ENCODE results near the gene SUMO3.

Gene SUMO3

GRCh38 chr21:44791993-44792392 is 25.9 kb downstream of the SUMO3 start:
- Histone ChIP-seq H3K36me3 (ENCODE audit: control insufficient read depth, insufficient read depth, low read length) (peaks cover 9% of the 10 kb centered on the region), H3K9me3 (ENCODE audit: control insufficient read depth, insufficient read depth, low read length) (no peaks in the 10 kb centered on the region), H3K4me3 (ENCODE audit: low read length) (no peak overlapping the region), H3K27ac (ENCODE audit: low read length) (no peak overlapping the region), H3K27me3 (ENCODE audit: control insufficient read depth, insufficient read depth, low read length) (no peaks in the 10 kb centered on the region; the same call in 1 of the 2 replicates), H3K4me1 (ENCODE audit: control insufficient read depth, insufficient read depth, low read length) (peaks cover 3% of the 10 kb centered on the region; the same call in 1 of the 2 replicates)
- WGBS (ENCODE audit: insufficient coverage, insufficient read length): no CpG with 5 or more reads among the region's 5 CpGs
- DNase-seq (ENCODE audit: low read depth, low spot score): no peak

GRCh38 chr21:44791246-44791645 is 26.6 kb downstream of the SUMO3 start:
- peaks cover 3% of the 10 kb centered on the region; the same call in 1 of the 2 replicates for H3K4me1 ChIP-seq (ENCODE audit: control insufficient read depth, insufficient read depth, low read length)
- WGBS (ENCODE audit: insufficient coverage, insufficient read length): no CpG with 5 or more reads among the region's 5 CpGs
- H3K27me3 ChIP-seq (ENCODE audit: control insufficient read depth, insufficient read depth, low read length): no peaks in the 10 kb centered on the region; the same call in 1 of the 2 replicates
- DNase-seq (ENCODE audit: low read depth, low spot score): no peak
- H3K36me3 ChIP-seq (ENCODE audit: control insufficient read depth, insufficient read depth, low read length): peaks cover 9% of the 10 kb centered on the region
- H3K4me3 ChIP-seq (ENCODE audit: low read length): no peak overlapping the region
- H3K9me3 ChIP-seq (ENCODE audit: control insufficient read depth, insufficient read depth, low read length): no peaks in the 10 kb centered on the region
- no peak overlapping the region for H3K27ac ChIP-seq (ENCODE audit: low read length)

- H3K9me3 ChIP-seq (ENCODE audit: control insufficient read depth, insufficient read depth, low read length): no peaks in the 10 kb centered on the region
- WGBS (ENCODE audit: insufficient coverage, insufficient read length): no CpG with 5 or more reads among the region's 3 CpGs
Measured at GRCh38 chr21:44790368-44790767, 27.5 kb downstream of the SUMO3 start.

GRCh38 chr21:44789880-44790279 is 28.0 kb downstream of the SUMO3 start:
- no peaks in the 10 kb centered on the region; the same call in 1 of the 2 replicates for H3K27me3 ChIP-seq (ENCODE audit: control insufficient read depth, insufficient read depth, low read length)
- WGBS (ENCODE audit: insufficient coverage, insufficient read length): no CpG with 5 or more reads among the region's 1 CpG
- H3K4me1 ChIP-seq (ENCODE audit: control insufficient read depth, insufficient read depth, low read length): peaks cover 3% of the 10 kb centered on the region; the same call in 1 of the 2 replicates
- DNase-seq (ENCODE audit: low read depth, low spot score): no peak
- no peaks in the 10 kb centered on the region for H3K9me3 ChIP-seq (ENCODE audit: control insufficient read depth, insufficient read depth, low read length)
- H3K36me3 ChIP-seq (ENCODE audit: control insufficient read depth, insufficient read depth, low read length): peaks cover 9% of the 10 kb centered on the region
- no peak overlapping the region for H3K4me3 ChIP-seq (ENCODE audit: low read length)
- no peak overlapping the region for H3K27ac ChIP-seq (ENCODE audit: low read length)

More at GRCh38 chr21:44790368-44790767, 27.5 kb downstream of the SUMO3 start:
- no peak overlapping the region for H3K4me3 ChIP-seq (ENCODE audit: low read length)
- no peak overlapping the region for H3K27ac ChIP-seq (ENCODE audit: low read length)
- H3K4me1 ChIP-seq (ENCODE audit: control insufficient read depth, insufficient read depth, low read length): peaks cover 3% of the 10 kb centered on the region; the same call in 1 of the 2 replicates
- no peak for DNase-seq (ENCODE audit: low read depth, low spot score)
- no peaks in the 10 kb centered on the region; the same call in 1 of the 2 replicates for H3K27me3 ChIP-seq (ENCODE audit: control insufficient read depth, insufficient read depth, low read length)
- H3K36me3 ChIP-seq (ENCODE audit: control insufficient read depth, insufficient read depth, low read length): peaks cover 9% of the 10 kb centered on the region

GRCh38 chr21:44785620-44786335 is 32.1 kb downstream of the SUMO3 start:
- Histone ChIP-seq H3K27ac (ENCODE audit: low read length) (no peak overlapping the region), H3K4me3 (ENCODE audit: low read length) (no peak overlapping the region), H3K9me3 (ENCODE audit: control insufficient read depth, insufficient read depth, low read length) (no peaks in the 10 kb centered on the region), H3K4me1 (ENCODE audit: control insufficient read depth, insufficient read depth, low read length) (no peaks in the 10 kb centered on the region), H3K27me3 (ENCODE audit: control insufficient read depth, insufficient read depth, low read length) (no peaks in the 10 kb centered on the region), H3K36me3 (ENCODE audit: control insufficient read depth, insufficient read depth, low read length) (0 out of 2 replicates have a peak, but pooled peaks cover 3% of the 10 kb centered on the region)
- WGBS (ENCODE audit: insufficient coverage, insufficient read length): no CpG with 5 or more reads among the region's 13 CpGs
- DNase-seq (ENCODE audit: low read depth, low spot score): no peak

GRCh38 chr21:44784810-44785209 is 33.1 kb downstream of the SUMO3 start:
- Histone ChIP-seq H3K4me3 (ENCODE audit: low read length) (no peak overlapping the region), H3K27ac (ENCODE audit: low read length) (no peak overlapping the region), H3K9me3 (ENCODE audit: control insufficient read depth, insufficient read depth, low read length) (no peaks in the 10 kb centered on the region), H3K36me3 (ENCODE audit: control insufficient read depth, insufficient read depth, low read length) (no peaks in the 10 kb centered on the region), H3K27me3 (ENCODE audit: control insufficient read depth, insufficient read depth, low read length) (no peaks in the 10 kb centered on the region), H3K4me1 (ENCODE audit: control insufficient read depth, insufficient read depth, low read length) (no peaks in the 10 kb centered on the region)
- no peak for DNase-seq (ENCODE audit: low read depth, low spot score)
- WGBS (ENCODE audit: insufficient coverage, insufficient read length): no CpG with 5 or more reads among the region's 6 CpGs

- Histone ChIP-seq H3K9me3 (ENCODE audit: control insufficient read depth, insufficient read depth, low read length) (no peaks in the 10 kb centered on the region), H3K4me3 (ENCODE audit: low read length) (no peak overlapping the region), H3K27ac (ENCODE audit: low read length) (no peak overlapping the region), H3K4me1 (ENCODE audit: control insufficient read depth, insufficient read depth, low read length) (no peaks in the 10 kb centered on the region), H3K36me3 (ENCODE audit: control insufficient read depth, insufficient read depth, low read length) (peaks cover 1% of the 10 kb centered on the region; the same call in 1 of the 2 replicates), H3K27me3 (ENCODE audit: control insufficient read depth, insufficient read depth, low read length) (no peaks in the 10 kb centered on the region)
- WGBS (ENCODE audit: insufficient coverage, insufficient read length): no CpG with 5 or more reads among the region's 5 CpGs
- DNase-seq (ENCODE audit: low read depth, low spot score): no peak
Measured at GRCh38 chr21:44783020-44783696, 34.7 kb downstream of the SUMO3 start.

- Histone ChIP-seq H3K4me3 (ENCODE audit: low read length) (no peak overlapping the region), H3K9me3 (ENCODE audit: control insufficient read depth, insufficient read depth, low read length) (no peaks in the 10 kb centered on the region), H3K4me1 (ENCODE audit: control insufficient read depth, insufficient read depth, low read length) (no peaks in the 10 kb centered on the region), H3K27me3 (ENCODE audit: control insufficient read depth, insufficient read depth, low read length) (no peaks in the 10 kb centered on the region), H3K27ac (ENCODE audit: low read length) (no peak overlapping the region), H3K36me3 (ENCODE audit: control insufficient read depth, insufficient read depth, low read length) (peaks cover 3% of the 10 kb centered on the region; the same call in 1 of the 2 replicates)
- no peak for DNase-seq (ENCODE audit: low read depth, low spot score)
- no CpG with 5 or more reads among the region's 16 CpGs for WGBS (ENCODE audit: insufficient coverage, insufficient read length)
Measured at GRCh38 chr21:44780767-44781459, 36.9 kb downstream of the SUMO3 start.

- Histone ChIP-seq H3K27ac (ENCODE audit: low read length) (no peak overlapping the region), H3K36me3 (ENCODE audit: control insufficient read depth, insufficient read depth, low read length) (peaks cover 3% of the 10 kb centered on the region; the same call in 1 of the 2 replicates), H3K4me1 (ENCODE audit: control insufficient read depth, insufficient read depth, low read length) (no peaks in the 10 kb centered on the region), H3K9me3 (ENCODE audit: control insufficient read depth, insufficient read depth, low read length) (no peaks in the 10 kb centered on the region), H3K4me3 (ENCODE audit: low read length) (no peak overlapping the region), H3K27me3 (ENCODE audit: control insufficient read depth, insufficient read depth, low read length) (no peaks in the 10 kb centered on the region)
- no peak for DNase-seq (ENCODE audit: low read depth, low spot score)
- no CpG with 5 or more reads among the region's 7 CpGs for WGBS (ENCODE audit: insufficient coverage, insufficient read length)
Measured at GRCh38 chr21:44780137-44780502, 37.7 kb downstream of the SUMO3 start.

- WGBS (ENCODE audit: insufficient coverage, insufficient read length): no CpG with 5 or more reads among the region's 17 CpGs
- no peak for DNase-seq (ENCODE audit: low read depth, low spot score)
- peaks cover 5% of the 10 kb centered on the region; the same call in 1 of the 2 replicates for H3K36me3 ChIP-seq (ENCODE audit: control insufficient read depth, insufficient read depth, low read length)
- H3K27me3 ChIP-seq (ENCODE audit: control insufficient read depth, insufficient read depth, low read length): no peaks in the 10 kb centered on the region
- H3K9me3 ChIP-seq (ENCODE audit: control insufficient read depth, insufficient read depth, low read length): no peaks in the 10 kb centered on the region
- no peaks in the 10 kb centered on the region for H3K4me1 ChIP-seq (ENCODE audit: control insufficient read depth, insufficient read depth, low read length)
- no peak overlapping the region for H3K4me3 ChIP-seq (ENCODE audit: low read length)
- H3K27ac ChIP-seq (ENCODE audit: low read length): no peak overlapping the region
Measured at GRCh38 chr21:44779417-44780136, 38.3 kb downstream of the SUMO3 start.

All from iPS DF 6.9 (cell line).